H1 (cell line): ENCODE measurements around the gene ZNF277. TPM values are rescaled to one million over a fixed set of nuclear protein-coding genes. Genes with fewer than 3 reads are reported as not detected.

Experiments used
- CTCF ChIA-PET: fragments of 300-600 bp; sonication (Branson Sonifier 250); formaldehyde crosslinking; loops from one replicate; lab custom pipeline; 2021; ENCODE audit not compliant: partially characterized antibody; lab: Charles Lee
- POLR2A ChIA-PET: fragments of 300-600 bp; sonication (Branson Sonifier 250); formaldehyde crosslinking; loops from one replicate; lab custom pipeline; 2021; ENCODE audit warnings: inconsistent platforms; ENCODE audit not compliant: partially characterized antibody; lab: Charles Lee
- DNase-seq, 2 experiments: peaks; one replicate each; pipeline versions ENCODE4 v3.0.0 to v3.0.0-alpha.2; 2010 to 2022; ENCODE audit warnings: low spot score in 2 of 2, low read depth in 1 of 2, mixed read lengths in 1 of 2
- FAIRE-seq: peaks from 2 replicates; lab custom pipeline; 2011; peaks lifted over from hg19 to GRCh38; lab: Jason Lieb, UNC
- H2AFZ ChIP-seq: 2 replicates; pipeline ENCODE4 v1.8.1; 2012; ENCODE audit warnings: low read length, inconsistent platforms
- H2AK5ac ChIP-seq: 2 replicates; pipeline ENCODE4 v1.6.1; 2013; ENCODE audit warnings: low read depth, low read length
- H2BK120ac ChIP-seq: replicated peaks from 2 replicates; pipeline ENCODE3; 2013; ENCODE audit warnings: low read depth, low read length, inconsistent platforms
- H2BK12ac ChIP-seq: 2 replicates; pipeline ENCODE4 v1.6.1; 2013; ENCODE audit warnings: low read depth, low read length
- H2BK15ac ChIP-seq: 2 replicates; pipeline ENCODE4 v1.6.1; 2013; ENCODE audit warnings: low read length
- H2BK20ac ChIP-seq: 2 replicates; pipeline ENCODE4 v1.6.1; 2013; ENCODE audit warnings: low read length
- H2BK5ac ChIP-seq: 2 replicates; pipeline ENCODE4 v1.6.1; 2013; ENCODE audit warnings: low read depth, low read length
- H3K14ac ChIP-seq: 2 replicates; pipeline ENCODE4 v1.6.1; 2013; ENCODE audit warnings: inconsistent platforms; ENCODE audit not compliant: insufficient read length
- H3K18ac ChIP-seq: 2 replicates; pipeline ENCODE4 v1.6.1; 2013; ENCODE audit warnings: low read length; ENCODE audit errors: extremely low read depth
- H3K23ac ChIP-seq: 2 replicates; pipeline ENCODE4 v1.6.1; 2013; ENCODE audit warnings: inconsistent platforms; ENCODE audit not compliant: insufficient read length
- H3K23me2 ChIP-seq: 2 replicates; pipeline ENCODE4 v1.6.1; 2013; ENCODE audit warnings: low read depth, low read length
- H3K27ac ChIP-seq: 2 replicates; pipeline ENCODE4 v1.6.1; 2011; ENCODE audit warnings: low read depth, low read length, inconsistent platforms
- H3K27me3 ChIP-seq, 4 experiments: replicated peaks in 1 of 4; 1 replicate in 1 of 4; 2 replicates in 3 of 4; pipeline versions ENCODE4 v1.6.1 to v1.8.1; 2011 to 2013; ENCODE audit warnings: low read length in 3 of 4, mild to moderate bottlenecking in 3 of 4, inconsistent platforms in 2 of 4, mixed read lengths in 2 of 4, moderate library complexity in 1 of 4; ENCODE audit not compliant: control insufficient read depth in 3 of 4, insufficient read depth in 3 of 4; ENCODE audit errors: extremely low read depth in 1 of 4
- H3K36me3 ChIP-seq, 4 experiments: 2 replicates each; pipeline versions ENCODE4 v1.6.1 to v1.8.1; 2011 to 2013; ENCODE audit warnings: mild to moderate bottlenecking in 4 of 4, low read length in 3 of 4, moderate library complexity in 2 of 4, control low read depth in 1 of 4, inconsistent platforms in 1 of 4; ENCODE audit not compliant: insufficient read depth in 4 of 4, control insufficient read depth in 2 of 4
- H3K4ac ChIP-seq: replicated peaks from 2 replicates; pipeline ENCODE3; 2013; ENCODE audit warnings: low read length, low read depth, mixed read lengths, inconsistent platforms; ENCODE audit not compliant: insufficient read length
- H3K4me1 ChIP-seq, 4 experiments: replicated peaks in 1 of 4; 1 replicate in 1 of 4; 2 replicates in 3 of 4; pipeline versions ENCODE4 v1.6.1 to v1.8.1; 2011 to 2013; ENCODE audit warnings: low read length in 3 of 4, inconsistent platforms in 2 of 4, mixed read lengths in 1 of 4; ENCODE audit not compliant: insufficient read depth in 4 of 4, control insufficient read depth in 3 of 4
- H3K4me2 ChIP-seq, 2 experiments: 2 replicates each; pipeline versions ENCODE4 v1.6.1 to v1.8.1; 2011 to 2013; ENCODE audit warnings: low read depth in 2 of 2, low read length in 2 of 2, control low read depth in 1 of 2, inconsistent platforms in 1 of 2, mild to moderate bottlenecking in 1 of 2; ENCODE audit not compliant: insufficient read depth in 1 of 2
- H3K4me3 ChIP-seq, 4 experiments: fragments of 200-600, 300-600 bp in 1 of 4; sonication (generic), shearing (Covaris generic), sonication (Bioruptor Twin) in 1 of 4; 2 replicates each; pipeline versions ENCODE4 v1.5.1 to v1.8.1; 2011 to 2016; ENCODE audit warnings: low read length in 4 of 4, low read depth in 3 of 4, control low read depth in 2 of 4, inconsistent platforms in 2 of 4, mild to moderate bottlenecking in 2 of 4, mixed read lengths in 1 of 4, moderate library complexity in 1 of 4; ENCODE audit not compliant: insufficient read depth in 2 of 4; ENCODE audit errors: extremely low read depth in 1 of 4
- H3K56ac ChIP-seq: replicated peaks from 2 replicates; pipeline ENCODE3; 2013; ENCODE audit warnings: low read depth, mild to moderate bottlenecking, mixed read lengths, low read length, inconsistent platforms; ENCODE audit not compliant: insufficient read length
- H3K79me1 ChIP-seq: 2 replicates; pipeline ENCODE4 v1.6.1; 2013; ENCODE audit warnings: low read depth, low read length, control low read depth
- H3K79me2 ChIP-seq, 2 experiments: 2 replicates each; pipeline versions ENCODE4 v1.6.1 to v1.8.1; 2012 to 2013; ENCODE audit warnings: low read length in 2 of 2, mild to moderate bottlenecking in 2 of 2, inconsistent platforms in 1 of 2; ENCODE audit not compliant: insufficient read depth in 2 of 2, control insufficient read depth in 1 of 2
- H3K9ac ChIP-seq, 4 experiments: replicated peaks in 1 of 4; 1 replicate in 1 of 4; 2 replicates in 3 of 4; pipeline versions ENCODE4 v1.6.1 to v1.8.1; 2011 to 2013; ENCODE audit warnings: low read depth in 3 of 4, low read length in 3 of 4, control low read depth in 2 of 4, mild to moderate bottlenecking in 2 of 4, moderate library complexity in 2 of 4, inconsistent platforms in 1 of 4; ENCODE audit errors: extremely low read depth in 1 of 4
- H3K9me3 ChIP-seq, 2 experiments: 2 replicates each; pipeline versions ENCODE4 v1.6.1 to v1.8.1; 2012 to 2013; ENCODE audit warnings: mild to moderate bottlenecking in 2 of 2, moderate library complexity in 2 of 2, control low read depth in 1 of 2, inconsistent platforms in 1 of 2, low read depth in 1 of 2, low read length in 1 of 2, mixed read lengths in 1 of 2; ENCODE audit not compliant: insufficient read depth in 2 of 2
- H4K20me1 ChIP-seq, 2 experiments: replicated peaks in 1 of 2; 2 replicates each; pipeline versions ENCODE3 to v1.8.1; 2011 to 2013; ENCODE audit warnings: inconsistent platforms in 2 of 2, low read length in 2 of 2, mild to moderate bottlenecking in 1 of 2; ENCODE audit not compliant: insufficient read depth in 2 of 2, control insufficient read depth in 1 of 2
- H4K5ac ChIP-seq: 2 replicates; pipeline ENCODE4 v1.6.1; 2013; ENCODE audit warnings: low read length, low read depth, mixed read lengths, inconsistent platforms; ENCODE audit not compliant: insufficient read length
- H4K8ac ChIP-seq: 2 replicates; pipeline ENCODE4 v1.8.0; 2013; ENCODE audit warnings: mild to moderate bottlenecking, moderate library complexity, low read length, inconsistent platforms; ENCODE audit not compliant: insufficient read depth; ENCODE audit errors: extremely low read depth
- H4K91ac ChIP-seq: replicated peaks from 2 replicates; pipeline ENCODE3; 2013; ENCODE audit warnings: low read length, mixed read lengths, inconsistent platforms; ENCODE audit not compliant: insufficient read length
- WGBS, 2 experiments: shearing (Covaris generic) in 1 of 2; methylation state at CpG; one replicate each; pipeline versions ENCODE4 v1.1.6 to v1.1.7; 2013 to 2015; ENCODE audit warnings: low lambda C conversion rate in 2 of 2, mixed read lengths in 2 of 2, inconsistent platforms in 1 of 2, low coverage in 1 of 2, missing lambda C conversion rate in 1 of 2; ENCODE audit not compliant: insufficient replicate concordance in 2 of 2, insufficient coverage in 1 of 2, insufficient read length in 1 of 2; ENCODE audit errors: extremely low coverage in 1 of 2, missing lambda C conversion rate in 1 of 2; 5-methylcytosine and 5-hydroxymethylcytosine counted together
- polyA plus RNA-seq, 7 experiments: library from polyadenylated mRNA; depleted of rRNA in 3 of 7; stranded (reverse) in 5 of 7; unstranded in 2 of 7; fragments of >200 nt in 5 of 7; fragments of 200-250 nt in 2 of 7; gene quantifications; 1 replicate in 5 of 7; 2 replicates in 1 of 7; 4 replicates in 1 of 7; pipeline versions ENCODE4 v1.2.1 to v1.2.3, GENCODE V29; 2011 to 2013; ENCODE audit warnings: missing spikeins in 2 of 7, mixed read lengths in 2 of 7
- total RNA-seq: library from RNA; stranded (reverse); fragmentation: NEBNext Ultra II Directional; extraction: Animal tissue kit (Norgen Biotek cat#: 25700); gene quantifications from 2 replicates; pipeline ENCODE4 v1.2.1, GENCODE V29; 2021

Gene ZNF277
- total and polyA plus RNA-seq, 2 of the 8 experiments (the other 6 are each of a cell fraction or from before 2014, with no cell fraction given) = 5.1 to 21.7 TPM

- Histone ChIP-seq H3K79me2 (no peaks in the 10 kb centered on the region), H3K9me3 (no peaks in the 10 kb centered on the region), H3K4me3 (no peak overlapping the region), H2AK5ac (no peak overlapping the region), H4K91ac (no peak overlapping the region), H3K79me1 (no peaks in the 10 kb centered on the region), H2BK15ac (no peak overlapping the region), H4K5ac (no peak overlapping the region), H4K20me1 (no peaks in the 10 kb centered on the region), H3K27ac (no peak overlapping the region), H3K23me2 (no peaks in the 10 kb centered on the region), H3K4me2 (no peak overlapping the region), H2BK20ac (no peak overlapping the region), H3K9ac (no peak overlapping the region), H3K4ac (no peak overlapping the region), H3K14ac (no peak overlapping the region), H3K4me1 (no peaks in the 10 kb centered on the region), H2BK5ac (no peak overlapping the region), H3K56ac (no peak overlapping the region), H4K8ac (no peak overlapping the region), H2BK120ac (no peak overlapping the region), H2AFZ (no peak overlapping the region), H3K23ac (no peak overlapping the region), H3K18ac (no peak overlapping the region), H3K36me3 (no peaks in the 10 kb centered on the region), H2BK12ac (no peak overlapping the region), H3K27me3 (no peaks in the 10 kb centered on the region)
- WGBS, 2 experiments = 84% methylated on average over 5 of the region's 5 CpGs; no CpG with 5 or more reads in 1 of the 2 experiments
- FAIRE-seq = no peak
- DNase-seq = no peak
- CTCF ChIA-PET = interaction anchor here (0.6 to 0.8 kb wide), 2 partner anchors 166 to 577 kb away, joined by 3 read pairs; no protein-coding TSS in a partner anchor
- POLR2A ChIA-PET = interaction anchor here (2.3 kb wide), 1 partner anchor 69 kb away, joined by 7 read pairs; the partner anchor contains the start of gene IFRD1
These were observed 175.0 kb downstream of the ZNF277 start for GRCh38 chr7:112381311-112382091.
